HCT116 (cell line): ENCODE data around the gene LATS1. TPM values are rescaled to one million over a fixed set of nuclear protein-coding genes. Genes with fewer than 3 reads are reported as not detected.

Experiments
- ATAC-seq: fragments of 200-7000 bp; cut with Tn5 transposase; 2 replicates; pipeline ENCODE4 v1.9.1; 2020; ENCODE audit warnings: mild to moderate bottlenecking, moderate library complexity
- BruUV-seq: library from RNA; stranded (reverse); fragments of 400-500 nt; replicated peaks from 2 replicates; lab custom pipeline; 2021; lab: Mats Ljungman, UMichigan
- CTCF ChIA-PET: fragments of 300-600 bp; sonication (Branson Sonifier 250); formaldehyde crosslinking; loops from one replicate; lab custom pipeline; 2021; ENCODE audit warnings: antibody characterized with exemption; lab: Charles Lee
- POLR2A ChIA-PET: fragments of 300-600, 350-600 bp; sonication (Branson Sonifier 250); formaldehyde crosslinking; loops from one replicate; lab custom pipeline; 2021; ENCODE audit warnings: antibody characterized with exemption; lab: Charles Lee
- RAD21 ChIA-PET, 2 experiments: fragments of 300-600 bp; sonication (Branson Sonifier 250); formaldehyde crosslinking; loops; one replicate each; lab custom pipeline; 2023; ENCODE audit warnings: low total read pairs in 2 of 2; ENCODE audit not compliant: uncharacterized antibody in 2 of 2, unreplicated experiment in 2 of 2, low non-redundant PET in 1 of 2; lab: Charles Lee
- DNase-seq: peaks from one replicate; pipeline ENCODE4 v3.0.0-alpha.2; 2010; ENCODE audit warnings: low read depth, low spot score
- H2AFZ ChIP-seq: fragments of 200-600 bp; shearing (Covaris generic), sonication (generic); 2 replicates; pipeline ENCODE4 v1.6.1; 2017; ENCODE audit warnings: low read depth, mixed run types, mixed read lengths, antibody characterized with exemption, low read length; ENCODE audit not compliant: poor library complexity, severe bottlenecking
- H3K27ac ChIP-seq: 2 replicates; pipeline ENCODE4 v1.5.1; 2012; ENCODE audit warnings: low read depth, low read length
- H3K27me3 ChIP-seq: fragments of 200-600 bp; sonication (generic); 2 replicates; pipeline ENCODE4 v1.6.1; 2016; ENCODE audit warnings: mixed run types, low read length, mixed read lengths; ENCODE audit not compliant: insufficient read depth
- H3K36me3 ChIP-seq, 2 experiments: fragments of 200-500 bp in 1 of 2; fragments of 200-600 bp in 1 of 2; sonication (Bioruptor generic) in 1 of 2; sonication (generic) in 1 of 2; 2 replicates each; pipeline versions ENCODE4 v1.5.1 to v1.6.1; 2014 to 2016; ENCODE audit warnings: low read length in 2 of 2, inconsistent platforms in 1 of 2, mixed read lengths in 1 of 2, mixed run types in 1 of 2; ENCODE audit not compliant: insufficient read depth in 2 of 2, control insufficient read depth in 1 of 2
- H3K4me1 ChIP-seq, 2 experiments: fragments of 200-600 bp in 1 of 2; sonication (generic) in 1 of 2; 2 replicates each; pipeline versions ENCODE4 v1.5.1 to v1.6.1; 2012 to 2017; ENCODE audit warnings: low read length in 2 of 2, inconsistent platforms in 1 of 2, mild to moderate bottlenecking in 1 of 2, mixed read lengths in 1 of 2, mixed run types in 1 of 2, moderate library complexity in 1 of 2; ENCODE audit not compliant: insufficient read depth in 2 of 2, control insufficient read depth in 1 of 2
- H3K4me2 ChIP-seq: fragments of 200-600 bp; sonication (generic); 2 replicates; pipeline ENCODE4 v1.6.1; 2017; ENCODE audit warnings: mixed run types, low read length, mixed read lengths
- H3K4me3 ChIP-seq, 2 experiments: fragments of 200-600 bp in 1 of 2; sonication (generic) in 1 of 2; replicated peaks in 1 of 2; 2 replicates each; pipeline ENCODE4 v1.5.1; 2011 to 2016; ENCODE audit warnings: low read length in 2 of 2, control low read depth in 1 of 2, low read depth in 1 of 2, mild to moderate bottlenecking in 1 of 2, mixed read lengths in 1 of 2, mixed run types in 1 of 2
- H3K79me2 ChIP-seq: fragments of 200-600 bp; sonication (generic); 2 replicates; pipeline ENCODE4 v1.6.1; 2017; ENCODE audit warnings: mild to moderate bottlenecking, mixed run types, low read length, moderate library complexity, mixed read lengths; ENCODE audit not compliant: insufficient read depth
- H3K9ac ChIP-seq: fragments of 200-600 bp; sonication (generic); 2 replicates; pipeline ENCODE4 v1.6.1; 2016; ENCODE audit warnings: low read length, mixed read lengths
- H3K9me2 ChIP-seq: fragments of 200-600 bp; sonication (generic), shearing (Covaris generic); 2 replicates; pipeline ENCODE4 v1.6.1; 2017; ENCODE audit warnings: mixed run types, mild to moderate bottlenecking, moderate library complexity; ENCODE audit not compliant: insufficient read depth
- H3K9me3 ChIP-seq, 2 experiments: fragments of 200-500 bp in 1 of 2; fragments of 200-600 bp in 1 of 2; sonication (Bioruptor generic) in 1 of 2; sonication (generic) in 1 of 2; 2 replicates each; pipeline ENCODE4 v1.6.1; 2014 to 2017; ENCODE audit warnings: low read length in 2 of 2, mixed read lengths in 2 of 2, inconsistent platforms in 1 of 2, low read depth in 1 of 2, mild to moderate bottlenecking in 1 of 2, mixed run types in 1 of 2, moderate library complexity in 1 of 2; ENCODE audit not compliant: control insufficient read depth in 1 of 2, insufficient read depth in 1 of 2
- H4K20me1 ChIP-seq: fragments of 200-600 bp; sonication (generic), shearing (Covaris generic); 2 replicates; pipeline ENCODE4 v1.6.1; 2017; ENCODE audit warnings: mixed run types, mild to moderate bottlenecking, moderate library complexity; ENCODE audit not compliant: insufficient read depth
- ATF3 ChIP-seq: IDR thresholded peaks from 2 replicates; pipeline ENCODE4 v1.6.1; 2012
- CBX3 ChIP-seq: IDR thresholded peaks from 2 replicates; pipeline ENCODE4 v1.6.1; 2012; ENCODE audit warnings: low read depth
- CEBPB ChIP-seq: IDR thresholded peaks from 2 replicates; pipeline ENCODE4 v1.6.1; 2012; ENCODE audit warnings: low read depth
- ELF1 ChIP-seq: IDR thresholded peaks from 2 replicates; pipeline ENCODE4 v1.6.1; 2012; ENCODE audit warnings: low read depth, borderline replicate concordance
- EZH2 ChIP-seq: fragments of 200-600 bp; sonication (generic); IDR thresholded peaks from 2 replicates; pipeline ENCODE4 v1.6.1; 2017; ENCODE audit warnings: antibody characterized with exemption, mixed run types
- EZH2phosphoT487 ChIP-seq: fragments of 200-600 bp; IDR thresholded peaks from 2 replicates; pipeline ENCODE4 v1.6.1; 2018; ENCODE audit warnings: antibody characterized with exemption, borderline replicate concordance
- FOSL1 ChIP-seq: IDR thresholded peaks from 2 replicates; pipeline ENCODE4 v1.6.1; 2012; ENCODE audit warnings: low read depth
- MAX ChIP-seq: IDR thresholded peaks from 2 replicates; pipeline ENCODE4 v1.6.1; 2012
- POLR2A ChIP-seq: IDR thresholded peaks from 2 replicates; pipeline ENCODE4 v1.7.0; 2011; ENCODE audit warnings: borderline replicate concordance; ENCODE audit not compliant: insufficient read depth, insufficient read length; ENCODE audit errors: extremely low read depth
- POLR2AphosphoS5 ChIP-seq: IDR thresholded peaks from 2 replicates; pipeline ENCODE4 v1.6.1; 2011; ENCODE audit warnings: mild to moderate bottlenecking, low read depth, low read length, moderate library complexity
- RAD21 ChIP-seq: IDR thresholded peaks from 2 replicates; pipeline ENCODE4 v1.6.1; 2012; ENCODE audit warnings: low read depth, mild to moderate bottlenecking
- REST ChIP-seq: IDR thresholded peaks from 2 replicates; pipeline ENCODE4 v1.6.1; 2012; ENCODE audit warnings: low read depth
- SP1 ChIP-seq: IDR thresholded peaks from 2 replicates; pipeline ENCODE4 v1.6.1; 2012; ENCODE audit warnings: low read depth
- TCF7L2 ChIP-seq: IDR thresholded peaks from 2 replicates; pipeline ENCODE4 v1.7.0; 2011; ENCODE audit warnings: borderline replicate concordance, inconsistent platforms; ENCODE audit not compliant: insufficient read depth, insufficient read length; ENCODE audit errors: extremely low read depth
- YY1 ChIP-seq: IDR thresholded peaks from 2 replicates; pipeline ENCODE4 v1.6.1; 2011; ENCODE audit warnings: low read length, low read depth, moderate library complexity, mild to moderate bottlenecking; ENCODE audit not compliant: insufficient replicate concordance; ENCODE audit errors: extremely low read depth
- ZBTB33 ChIP-seq: IDR thresholded peaks from 2 replicates; pipeline ENCODE4 v1.6.1; 2011; ENCODE audit warnings: mild to moderate bottlenecking, low read length, moderate library complexity; ENCODE audit not compliant: insufficient replicate concordance; ENCODE audit errors: extremely low read depth
- ZFX ChIP-seq: fragments of 450-650 bp; IDR thresholded peaks from 2 replicates; pipeline ENCODE4 v1.6.1; 2017
- ZNF274 ChIP-seq: fragments of 200-500 bp; sonication (Bioruptor generic); IDR thresholded peaks from 2 replicates; pipeline ENCODE4 v1.6.1; 2014; ENCODE audit warnings: mild to moderate bottlenecking, low read depth, low read length, inconsistent platforms
- intact Hi-C: fragments of 100-400 bp; cut with micrococcal nuclease; formaldehyde crosslinking; loops from 2 replicates; pipeline ENCODE4 v1.10.0; 2022
- total RNA-seq: library from RNA; stranded (reverse); gene quantifications from one replicate; pipeline ENCODE4 v1.2.1, GENCODE V29; 2021; ENCODE audit not compliant: unreplicated experiment

LATS1 gene
- total RNA-seq, 1 experiment from 2014 or later, result 21.6 TPM

GRCh38 chr6:149696901-149697300 is 21.0 kb downstream of the LATS1 start:
- ATAC-seq (no peak), DNase-seq (no peak)
- H3K27me3 ChIP-seq, result no peaks in the 10 kb centered on the region
- H3K27ac ChIP-seq, result no peak overlapping the region
- no TSS peak for BruUV-seq
- no peak overlapping the region for H3K4me2 ChIP-seq
- no peaks in the 10 kb centered on the region for H3K9me3 ChIP-seq
- H3K4me1 ChIP-seq, result no peaks in the 10 kb centered on the region
- H3K36me3 ChIP-seq, result peaks cover 9 to 13% of the 10 kb centered on the region in 2 experiments; a peak in 2 of 4 replicates
- H2AFZ ChIP-seq, result no peak overlapping the region
- H4K20me1 ChIP-seq, result peaks cover 9% of the 10 kb centered on the region; the same call in 1 of the 2 replicates
- H3K9me2 ChIP-seq, result no peaks in the 10 kb centered on the region
- ChIA-PET POLR2A (no interaction called here), RAD21 (no interaction called here), CTCF (no interaction called here)
- H3K4me3 ChIP-seq, result no peak overlapping the region
- intact Hi-C loops, result no loop called here
- TF ChIP-seq MAX (no peak), POLR2A (no peak), ZNF274 (no peak), YY1 (no peak), ELF1 (no peak), EZH2phosphoT487 (no peak), ATF3 (no peak), EZH2 (no peak), CBX3 (no peak), REST (no peak), SP1 (no peak), ZBTB33 (no peak), POLR2AphosphoS5 (no peak), ZFX (no peak), CEBPB (no peak), RAD21 (no peak), FOSL1 (no peak), TCF7L2 (no peak)
- H3K9ac ChIP-seq, result no peak overlapping the region
- peaks cover 96% of the 10 kb centered on the region for H3K79me2 ChIP-seq
